ENCODE data around the gene MYO7B.

The MYO7B gene

GRCh38 chr2:127645026-127645394, 109.5 kb downstream of the MYO7B start:
- DNase-seq (ENCODE audit: insufficient read length, low spot score) (no peak), FAIRE-seq (no peak)

GRCh38 chr2:127645395-127646291, 110.2 kb downstream of the MYO7B start, which contains the start of gene GPR17:
GPR17 (plus strand) TSS chr2:127646153; CDS start chr2:127650736, 4,583 bp downstream.
- FAIRE-seq, result no peak
- DNase-seq (ENCODE audit: insufficient read length, low spot score), result no peak

GRCh38 chr2:127646487-127647241, 111.2 kb downstream of the MYO7B start:
- no peak for FAIRE-seq
- no peak for DNase-seq (ENCODE audit: insufficient read length, low spot score)

GRCh38 chr2:127647242-127648190, 112.0 kb downstream of the MYO7B start:
- peak; percentile 51 for DNase-seq (ENCODE audit: insufficient read length, low spot score)
- peak; percentile 68 for FAIRE-seq

- FAIRE-seq, result peak; percentile 66
- DNase-seq (ENCODE audit: insufficient read length, low spot score), result no peak
These were observed 112.8 kb downstream of the MYO7B start for GRCh38 chr2:127648321-127648720.

GRCh38 chr2:127649100-127649611, 113.7 kb downstream of the MYO7B start:
- DNase-seq (ENCODE audit: insufficient read length, low spot score) (no peak), FAIRE-seq (no peak)

GRCh38 chr2:127649684-127650040, 114.2 kb downstream of the MYO7B start:
- DNase-seq (ENCODE audit: insufficient read length, low spot score) (peak; percentile 81), FAIRE-seq (peak; percentile 84)

- no peak for FAIRE-seq
- no peak for DNase-seq (ENCODE audit: insufficient read length, low spot score)
These were observed 114.7 kb downstream of the MYO7B start for GRCh38 chr2:127650041-127650784.

- FAIRE-seq, result peak; percentile 57
- DNase-seq (ENCODE audit: insufficient read length, low spot score), result no peak
These were observed 115.4 kb downstream of the MYO7B start for GRCh38 chr2:127650785-127651380.

- FAIRE-seq, result no peak
- no peak for DNase-seq (ENCODE audit: insufficient read length, low spot score)
These were observed 115.9 kb downstream of the MYO7B start for GRCh38 chr2:127651381-127651809.

GRCh38 chr2:127651971-127652550, 116.6 kb downstream of the MYO7B start:
- DNase-seq (ENCODE audit: insufficient read length, low spot score) (no peak), FAIRE-seq (no peak)

GRCh38 chr2:127652786-127653357, 117.4 kb downstream of the MYO7B start:
- DNase-seq (ENCODE audit: insufficient read length, low spot score), result no peak
- FAIRE-seq, result no peak

- FAIRE-seq, result no peak
- DNase-seq (ENCODE audit: insufficient read length, low spot score), result no peak
These were observed 118.1 kb downstream of the MYO7B start for GRCh38 chr2:127653421-127654083.

GRCh38 chr2:127654084-127654837, 118.8 kb downstream of the MYO7B start:
- FAIRE-seq (no peak), DNase-seq (ENCODE audit: insufficient read length, low spot score) (no peak)

- DNase-seq (ENCODE audit: insufficient read length, low spot score), result no peak
- no peak for FAIRE-seq
These were observed 119.3 kb downstream of the MYO7B start for GRCh38 chr2:127654838-127655175.

- no peak for DNase-seq (ENCODE audit: insufficient read length, low spot score)
- FAIRE-seq, result no peak
These were observed 120.0 kb downstream of the MYO7B start for GRCh38 chr2:127655209-127656073.
